GM12874 (cell line): ENCODE measurements around the gene C11orf42.

Experiments
- CTCF ChIP-seq: IDR thresholded peaks from 2 replicates; pipeline ENCODE4 v1.5.1; 2011; ENCODE audit warnings: low read depth, mild to moderate bottlenecking, control low read depth, low read length, moderate library complexity; ENCODE audit not compliant: insufficient read depth

The C11orf42 gene

DNA sequence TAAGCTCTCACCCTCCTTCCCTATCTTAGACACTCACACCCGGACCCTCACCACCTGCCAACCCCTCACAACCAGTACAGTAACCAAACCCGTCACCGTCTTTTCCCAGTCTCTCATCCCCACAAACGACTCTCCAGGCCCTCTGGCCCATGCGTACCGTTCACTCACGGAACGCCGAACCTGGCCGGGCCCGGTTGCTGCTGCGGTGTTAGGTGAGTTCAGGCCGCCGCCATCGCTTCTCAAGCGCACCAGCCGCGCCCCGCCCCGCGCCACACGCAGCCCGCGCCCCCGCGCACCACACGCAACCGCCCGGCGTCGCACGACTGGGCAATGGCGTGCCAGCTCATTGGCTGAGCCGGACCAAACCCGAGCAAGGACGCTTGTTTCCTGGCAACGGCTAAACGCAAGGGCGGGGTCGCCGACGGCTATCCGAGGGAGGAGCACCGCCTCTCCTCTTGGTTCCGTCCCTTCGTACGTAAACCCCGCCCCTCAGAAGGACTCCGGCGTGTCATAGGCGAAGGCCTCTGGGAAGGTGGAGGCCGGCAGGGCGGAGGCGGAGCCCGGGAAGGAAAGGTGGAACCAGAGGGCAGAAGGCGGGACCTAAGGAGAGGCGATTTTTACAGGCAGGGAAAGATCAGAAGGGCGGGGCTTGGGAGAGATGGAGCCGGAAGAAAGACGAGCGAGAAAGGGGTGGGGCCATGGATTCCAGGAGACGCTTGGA lies 29.2 kb downstream of the C11orf42 start, which contains the start of gene FHIP1B:
Gene FHIP1B (minus strand): TSS at position 250 of the 721 bp plus-strand sequence. CDS start 10,120 bp downstream, outside the sequence.
- no peak for TF ChIP-seq CTCF

GRCh38 chr11:6237266-6237665 lies 31.9 kb downstream of the C11orf42 start:
- TF ChIP-seq CTCF: no peak

DNA sequence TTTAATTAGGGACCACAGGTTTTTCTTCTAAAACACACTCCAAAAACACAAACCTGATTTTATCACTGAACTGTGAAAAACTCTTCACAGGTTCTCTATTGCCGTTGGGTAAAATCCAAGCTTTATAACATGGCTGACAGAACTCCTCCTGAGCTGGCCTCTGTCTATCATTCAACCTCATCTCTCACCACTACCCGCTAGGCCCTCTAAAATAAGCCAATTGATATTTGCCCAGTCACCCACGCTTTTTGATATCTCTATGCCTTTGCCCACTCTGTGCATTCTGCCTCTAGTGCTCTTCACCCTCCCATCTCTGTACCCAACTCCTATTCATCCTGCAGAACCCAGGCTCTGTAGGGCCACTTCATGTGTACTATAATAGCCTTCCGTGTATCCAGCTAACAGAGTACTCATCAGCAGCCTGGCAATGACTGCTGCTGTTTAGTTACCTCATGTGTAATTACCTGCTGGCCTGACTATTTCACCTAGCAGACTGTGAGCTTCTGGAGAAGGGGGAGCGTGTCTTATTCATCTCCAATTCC lies 32.5 kb downstream of the C11orf42 start:
- TF ChIP-seq CTCF: no peak

DNA sequence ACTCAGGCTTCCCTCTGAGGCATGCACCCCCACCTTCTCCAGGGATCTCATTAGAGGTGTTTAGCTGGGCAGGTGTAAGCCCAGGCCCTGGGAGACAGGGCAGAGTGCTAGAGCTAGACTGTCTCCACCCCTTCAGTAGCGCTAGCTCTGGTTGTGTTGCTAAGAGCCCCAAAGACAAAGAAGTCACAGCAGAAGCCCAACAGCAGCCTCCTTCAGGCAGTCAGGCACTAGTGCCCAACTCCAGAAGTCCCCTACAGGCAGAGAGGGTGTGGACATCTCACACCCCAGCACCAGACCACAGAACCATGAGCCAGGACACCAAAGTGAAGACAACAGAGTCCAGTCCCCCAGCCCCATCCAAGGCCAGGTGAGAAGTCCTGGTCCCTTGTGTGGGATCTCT lies 33.5 kb downstream of the C11orf42 start, which contains the start of gene CNGA4:
Gene CNGA4 (plus strand): TSS at position 188 of the 400 bp plus-strand sequence. CDS start 118 bp downstream, at position 306.
- TF ChIP-seq CTCF: no peak

- TF ChIP-seq CTCF: no peak
These were observed 34.8 kb downstream of the C11orf42 start for GRCh38 chr11:6240139-6240538.

- TF ChIP-seq CTCF: no peak
These were observed 35.4 kb downstream of the C11orf42 start for GRCh38 chr11:6240781-6241180.

GRCh38 chr11:6241316-6241715 lies 36.0 kb downstream of the C11orf42 start:
- no peak for TF ChIP-seq CTCF
